ENCODE data around the gene CCDC172. TPM values are rescaled to one million over a fixed set of nuclear protein-coding genes. Genes with fewer than 3 reads are reported as not detected.

Gene CCDC172
- total and polyA plus RNA-seq, 5 donors, result not detected

DNA sequence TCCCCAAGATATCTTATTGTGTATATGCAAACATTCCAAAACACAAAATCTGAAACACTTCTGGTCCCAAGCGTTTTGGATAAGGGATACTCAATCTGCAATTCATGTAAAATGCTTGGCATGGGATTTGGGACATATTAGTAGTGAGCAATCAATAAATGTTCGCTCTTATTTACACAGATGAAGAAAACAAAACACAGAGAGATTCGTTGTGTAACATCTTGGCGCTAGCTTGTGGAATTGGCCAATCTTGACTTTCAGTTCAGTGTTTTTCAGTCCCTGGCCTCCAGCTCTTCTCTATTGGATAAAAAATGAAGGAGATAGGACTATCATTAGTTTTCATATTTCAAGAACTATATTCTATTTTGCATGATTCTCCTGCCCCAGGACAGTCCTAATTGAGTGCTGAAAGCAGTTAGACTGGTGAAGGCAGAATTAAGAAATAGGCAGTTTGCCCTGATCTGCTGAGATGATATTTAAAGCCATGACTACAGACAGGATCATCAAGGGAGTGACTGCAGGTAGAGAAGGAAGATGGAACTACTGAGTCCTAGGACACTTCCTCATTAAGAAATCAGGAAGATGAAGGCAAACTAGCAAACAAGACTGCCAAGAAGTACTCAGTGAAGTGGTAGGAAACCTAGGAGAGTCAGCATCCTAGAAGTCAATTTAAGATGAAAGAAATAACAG is 105.2 kb downstream of the CCDC172 start:
- Histone ChIP-seq H3K27ac (ENCODE audit: low read length) (no peak overlapping the region), H3K9me3 (ENCODE audit: control insufficient read depth, low read length) (no peaks in the 10 kb centered on the region), H3K27me3 (ENCODE audit: control insufficient read depth, insufficient read depth) (no peaks in the 10 kb centered on the region), H3K4me3 (ENCODE audit: low read length) (no peak overlapping the region), H3K4me1 (ENCODE audit: control insufficient read depth, insufficient read depth, low read length) (no peaks in the 10 kb centered on the region)
- intact Hi-C loops (cut with DNase I), result no loop called here
- ATAC-seq, result no peak
- no peak for DNase-seq
- 63% methylated on average over 4 of the region's 4 CpGs for WGBS

Other genes with a start within 250 kb of the CCDC172 start
- gene GFRA1, start 51.2 kb upstream of the CCDC172 start, total RNA-seq, result 1 to 10 TPM; 4.5 to 8.3 (median 7.1) TPM
- 2.7 TPM for gene GFRA1, start 51.2 kb upstream of the CCDC172 start, polyA plus RNA-seq
- not detected for gene PNLIPRP3, start 103.4 kb downstream of the CCDC172 start, total RNA-seq
- gene PNLIPRP3, start 103.4 kb downstream of the CCDC172 start, polyA plus RNA-seq, result not detected
- gene PNLIP, start 221.5 kb downstream of the CCDC172 start, total RNA-seq, result under 1 TPM in 1 of 4 donors, not detected in 3; 0.39 TPM
- not detected for gene PNLIP, start 221.5 kb downstream of the CCDC172 start, polyA plus RNA-seq

Data from right cardiac atrium (tissue), 5 donors.